Left renal cortex interstitium (tissue), 4 donors: ENCODE data around the gene SLC38A10. TPM values are rescaled to one million over a fixed set of nuclear protein-coding genes. Genes with fewer than 3 reads are reported as not detected.

Experiments used
- DNase-seq, 4 donors: peaks; one replicate each; pipeline ENCODE4 v3.0.0-alpha.2; 2013; ENCODE audit warnings: low read depth in 4 of 4, low spot score in 2 of 4, missing footprints in 1 of 4
- polyA plus RNA-seq, 4 donors: library from polyadenylated mRNA; unstranded; fragments of 120-200 nt; gene quantifications; one replicate each; pipeline ENCODE4 v1.2.1, GENCODE V29; 2013; ENCODE audit not compliant: insufficient read length in 4 of 4

Gene SLC38A10
- polyA plus RNA-seq: 10 to 100 TPM; 49.5 to 83.9 (median 69.1) TPM

DNA sequence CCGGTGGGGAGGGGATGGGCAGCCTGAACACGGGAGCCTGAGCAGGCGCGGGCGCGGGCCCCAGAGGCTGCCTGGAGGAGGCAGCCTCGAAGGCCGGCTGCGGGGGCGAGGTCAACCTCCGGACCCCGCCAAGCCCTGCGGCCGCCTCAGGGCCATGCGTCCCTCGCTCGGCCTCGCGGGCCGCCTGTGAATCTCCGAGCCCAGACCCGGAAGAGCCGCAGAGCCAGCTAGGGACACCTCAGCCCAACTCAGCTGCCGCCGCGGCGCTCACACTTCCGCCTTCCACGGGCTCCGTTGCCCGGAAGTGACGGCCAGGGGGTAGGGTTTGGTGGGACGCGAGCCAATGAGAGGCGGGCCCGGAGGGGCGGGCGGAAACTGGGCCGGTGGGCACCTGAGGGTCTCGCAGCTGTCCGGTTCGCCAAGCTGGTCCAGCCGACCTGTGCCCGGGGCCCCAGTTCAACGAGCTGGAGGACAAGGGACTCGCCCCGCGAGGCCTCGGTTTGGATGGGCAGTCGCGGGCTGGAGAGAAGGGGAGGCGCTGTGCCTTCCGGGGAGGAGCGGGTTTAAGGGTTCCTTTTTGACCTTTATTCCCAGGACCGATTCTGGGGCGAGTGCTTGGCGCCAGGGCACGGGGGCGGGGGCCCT is at the start of gene SLC38A10:
SLC38A10 (minus strand) TSS at position 277 of the 645 bp plus-strand sequence. CDS start 386 bp downstream, outside the sequence.
- DNase-seq: peak in 2 of 4 donors; percentile 82 to 84

DNA sequence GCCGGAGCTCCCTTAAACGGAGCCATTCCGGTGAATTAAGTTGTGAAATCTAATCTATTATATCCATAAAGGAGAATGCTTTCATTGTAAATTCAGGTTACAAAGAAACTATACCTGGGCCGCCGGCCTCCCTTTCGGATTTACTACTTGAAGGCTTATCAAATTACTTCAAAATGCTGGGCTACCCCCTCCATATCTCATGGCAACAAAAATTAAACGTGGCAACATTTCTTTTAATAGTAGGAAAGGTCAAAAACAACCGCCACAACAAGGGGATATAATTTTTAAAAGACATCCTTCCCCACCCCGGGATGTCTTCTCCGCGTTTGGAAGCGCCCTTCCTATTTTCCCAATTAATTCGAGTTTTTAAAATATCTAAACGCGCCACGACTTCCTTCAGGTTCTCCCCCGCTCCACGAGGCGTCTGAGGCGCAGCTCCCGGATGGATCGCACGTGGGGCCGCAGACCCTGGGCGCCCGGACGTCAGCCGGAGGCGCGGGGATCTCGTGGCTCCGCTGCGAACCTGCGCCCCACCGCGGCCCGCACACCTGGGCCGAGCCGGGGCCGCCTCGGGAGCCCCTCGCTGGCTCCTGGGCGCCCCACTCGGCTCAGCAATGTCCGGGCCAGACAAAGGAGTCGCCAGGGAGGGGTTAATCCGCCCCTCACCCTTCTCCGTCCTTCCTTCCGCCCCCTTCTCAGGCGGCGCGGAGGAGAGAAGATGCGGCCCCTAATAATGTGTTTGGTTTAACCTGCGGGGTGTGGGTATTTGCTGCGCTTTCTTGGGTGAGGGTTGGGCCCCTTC is 47.4 kb upstream of the SLC38A10 start:
- no peak for DNase-seq

DNA sequence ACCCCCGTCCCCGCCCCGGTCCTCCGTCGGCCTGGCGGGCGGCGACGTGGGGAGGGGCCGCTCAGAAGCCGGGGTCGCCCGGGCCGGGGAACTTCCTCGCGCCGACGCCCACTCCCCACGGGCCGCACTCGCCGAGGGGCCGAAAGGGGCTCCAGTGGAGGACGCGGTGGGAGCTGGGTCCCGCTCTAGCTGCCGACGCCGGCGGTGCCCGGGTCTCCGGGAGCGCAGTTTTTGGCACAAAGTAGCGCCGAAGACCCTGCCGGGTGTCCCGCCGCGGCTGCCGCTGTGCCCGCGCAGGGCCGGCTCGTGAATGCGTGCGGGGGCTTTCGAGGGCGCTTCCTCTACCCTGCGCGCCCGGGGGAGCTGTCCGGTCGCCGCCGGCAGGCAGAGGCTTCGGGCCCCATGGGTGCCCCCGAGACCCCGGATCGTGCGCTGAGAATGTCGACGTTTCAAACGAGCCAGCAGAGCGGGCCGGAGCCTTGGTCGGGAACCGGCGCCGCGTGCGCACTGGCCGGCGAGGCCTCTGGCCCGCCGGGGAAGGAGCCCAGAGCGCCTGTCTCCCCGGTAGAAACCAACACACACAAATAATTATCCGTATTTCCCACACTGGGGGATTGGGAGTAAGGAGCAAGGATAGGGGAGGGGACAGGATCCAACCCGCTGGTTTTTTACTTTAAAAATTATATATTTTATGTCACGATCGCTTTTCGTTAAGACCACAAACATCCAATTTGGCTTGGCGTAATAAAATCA is 46.6 kb upstream of the SLC38A10 start:
- no peak for DNase-seq

DNA sequence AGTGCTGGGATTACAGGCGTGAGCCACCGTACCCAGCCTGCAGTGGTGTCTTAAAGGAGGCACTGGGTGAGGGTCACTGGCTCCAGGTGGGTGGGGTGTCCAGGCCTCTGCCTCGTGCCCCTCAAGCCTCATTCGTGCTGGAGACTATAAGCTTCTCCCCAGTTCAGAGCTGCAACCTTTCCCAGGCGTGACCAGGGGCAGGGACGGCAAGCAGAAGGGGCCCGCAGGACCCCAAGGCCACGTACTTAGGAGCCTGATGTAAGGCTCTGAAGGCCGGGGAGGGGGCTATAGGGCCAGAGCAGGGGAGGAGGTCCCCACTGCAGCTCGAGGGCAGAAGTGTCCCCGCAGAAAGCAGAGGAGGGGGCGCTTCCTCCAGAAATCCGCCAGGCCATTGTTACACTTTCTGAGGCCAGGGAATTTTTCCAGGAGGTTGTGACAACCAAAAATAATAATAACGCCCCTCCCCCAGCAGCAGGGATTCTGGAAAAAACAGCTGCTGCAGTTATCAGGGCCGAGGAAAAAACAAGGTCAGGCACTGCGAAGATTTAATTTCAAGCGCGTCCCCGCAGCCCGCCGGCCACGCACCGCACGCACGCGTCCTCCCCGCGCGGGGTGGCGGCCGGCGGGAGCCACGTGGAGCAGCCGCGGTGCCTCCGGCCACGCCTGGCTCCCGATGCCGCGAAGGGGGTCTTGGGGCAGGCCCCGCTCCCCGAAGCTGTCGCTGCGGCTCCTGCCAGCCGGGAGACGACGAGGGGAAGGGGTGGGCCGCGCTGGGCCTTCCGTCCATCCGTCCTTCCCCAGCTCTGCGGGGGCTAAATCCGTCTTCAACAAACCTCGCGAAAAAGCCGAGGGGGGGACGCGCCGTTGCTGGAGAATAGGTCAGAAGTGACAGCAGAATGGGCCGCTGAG is 45.8 kb upstream of the SLC38A10 start:
- no peak for DNase-seq

DNA sequence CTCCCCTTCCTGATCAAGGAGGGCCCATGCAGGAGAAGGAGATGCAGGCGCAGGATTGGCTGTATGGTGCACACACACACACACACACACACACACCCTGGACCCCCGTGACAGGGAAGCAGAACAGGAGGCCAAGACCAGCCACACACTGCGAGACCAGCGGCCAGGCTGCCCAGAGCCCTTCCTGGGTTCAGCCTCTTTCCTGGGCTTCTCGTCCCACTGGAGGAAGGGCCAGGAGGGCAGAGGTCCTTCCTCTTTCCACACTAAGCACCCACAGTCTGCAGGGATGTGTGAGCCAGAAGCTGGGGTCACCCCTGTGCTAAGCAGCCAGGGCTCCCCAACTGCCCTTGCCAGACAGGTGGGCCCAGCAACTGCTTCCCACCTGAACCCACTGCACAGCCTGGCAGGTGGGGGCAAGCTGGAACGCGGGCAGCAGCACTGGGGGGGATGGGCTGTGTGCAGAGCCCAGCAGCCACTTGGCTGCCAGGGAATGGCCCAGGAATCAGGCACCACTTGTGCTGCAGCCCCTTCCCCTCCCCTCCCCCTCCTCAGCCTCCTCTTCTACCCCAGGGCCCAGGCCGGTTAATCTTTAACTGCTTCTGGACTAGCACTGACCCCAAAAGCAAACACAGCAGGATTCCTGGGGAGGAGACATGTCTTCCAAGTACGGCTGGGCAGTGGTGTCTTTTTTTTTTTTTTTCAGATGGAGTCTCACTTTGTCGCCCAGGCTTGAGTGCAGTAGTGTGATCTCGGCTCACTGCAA is 44.6 kb upstream of the SLC38A10 start:
- peak in 1 of 4 donors; percentile 83 for DNase-seq

DNA sequence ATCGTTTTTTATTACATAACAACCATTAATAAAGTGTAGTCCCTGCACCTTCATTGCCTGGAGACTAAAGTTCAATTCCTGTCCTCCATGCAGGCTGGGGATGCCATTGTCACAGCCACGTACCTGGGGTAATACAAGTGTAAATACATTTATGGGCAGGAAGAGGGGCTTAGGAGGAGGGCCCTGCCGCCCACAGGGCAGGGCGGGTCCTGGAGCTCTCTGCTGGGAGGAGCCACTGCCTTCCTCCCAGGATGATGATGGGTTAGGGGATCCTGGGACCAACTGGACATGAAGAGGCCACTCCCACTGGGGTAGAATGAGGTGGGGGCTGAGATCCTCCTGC is 44.1 kb upstream of the SLC38A10 start:
- no peak for DNase-seq

DNA sequence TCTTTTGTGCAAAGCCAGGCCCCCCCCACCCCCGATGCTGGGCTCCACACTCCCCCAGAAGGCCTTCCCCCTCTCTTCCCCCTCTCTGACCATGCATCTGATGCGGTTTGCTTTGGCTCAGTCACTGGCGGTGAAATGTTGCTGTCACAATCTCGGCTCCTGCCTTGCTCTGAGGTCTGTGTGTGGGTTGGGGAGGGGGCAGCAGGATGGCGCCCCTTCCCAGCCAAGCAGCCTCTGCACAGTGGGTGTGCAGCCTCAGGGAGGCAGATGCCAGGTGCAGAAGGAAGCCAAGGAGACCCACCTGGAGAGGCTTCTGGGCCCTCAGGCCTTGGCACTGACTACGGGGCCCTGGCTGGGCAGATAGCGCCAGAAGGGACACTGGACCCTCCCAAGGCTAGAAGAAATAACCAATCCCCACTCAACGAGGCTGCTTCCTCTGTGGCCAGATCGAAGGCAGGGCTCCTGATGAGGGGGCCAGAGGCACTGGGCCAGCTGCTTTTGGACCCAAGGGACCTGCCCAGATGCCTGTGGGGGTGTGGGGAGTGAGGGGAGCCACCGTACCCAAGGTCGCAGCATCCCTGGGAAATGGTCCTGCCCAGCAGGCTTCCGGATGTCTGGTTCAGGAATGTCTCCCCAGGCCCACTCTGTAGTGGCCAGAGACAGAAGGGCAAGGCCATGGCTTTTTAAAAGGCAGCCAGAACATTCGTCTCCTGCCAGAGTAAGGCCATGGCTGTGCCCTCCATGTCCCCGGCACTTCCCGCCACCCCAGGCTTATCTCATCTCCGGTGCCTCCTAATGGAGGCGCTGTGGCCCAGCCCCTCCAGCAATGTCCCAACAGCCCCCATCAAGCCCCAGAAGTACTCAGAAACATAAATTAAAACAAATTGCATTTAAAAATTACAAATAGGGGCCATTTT is 43.4 kb upstream of the SLC38A10 start:
- no peak for DNase-seq

DNA sequence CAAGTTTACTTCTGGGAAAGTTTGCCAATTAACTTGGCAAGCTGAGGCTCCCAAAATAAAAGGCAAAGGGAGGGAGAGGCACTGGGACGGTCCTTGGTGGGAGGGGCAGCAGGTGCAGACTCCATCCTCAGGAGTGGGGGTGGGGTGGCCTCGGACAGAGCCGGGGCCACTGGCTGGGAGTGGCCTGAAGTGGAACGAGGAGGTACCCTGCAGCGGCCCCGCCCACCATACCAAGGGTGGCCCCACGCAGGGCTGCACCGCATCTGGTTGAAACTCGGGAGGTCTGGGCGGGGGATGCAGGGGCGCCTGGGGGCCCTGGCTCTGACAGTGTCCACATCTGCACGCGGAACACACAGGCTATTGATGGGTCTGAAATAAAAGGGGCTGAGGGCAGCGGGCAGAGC is 42.4 kb upstream of the SLC38A10 start:
- no peak for DNase-seq

DNA sequence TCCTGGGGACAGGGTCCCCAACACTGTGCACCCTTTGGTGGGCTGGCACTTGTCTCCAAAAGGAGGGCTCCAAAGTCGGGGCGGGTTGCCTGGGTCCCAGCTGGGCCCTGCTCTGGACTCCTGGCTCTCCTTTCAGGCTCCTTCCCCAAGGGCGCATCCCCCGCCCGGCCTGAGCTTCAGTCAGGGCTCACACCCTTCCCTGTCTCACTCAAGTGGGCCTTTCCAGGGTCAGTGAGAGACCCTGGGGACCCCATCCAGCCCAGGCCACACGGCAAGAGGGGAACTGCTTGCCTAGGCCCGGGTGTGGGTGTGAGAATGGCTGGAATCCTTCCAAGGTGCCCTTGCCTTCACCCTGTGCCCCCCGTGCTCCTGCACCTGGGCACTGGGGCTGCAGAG is 41.8 kb upstream of the SLC38A10 start:
- no peak for DNase-seq

DNA sequence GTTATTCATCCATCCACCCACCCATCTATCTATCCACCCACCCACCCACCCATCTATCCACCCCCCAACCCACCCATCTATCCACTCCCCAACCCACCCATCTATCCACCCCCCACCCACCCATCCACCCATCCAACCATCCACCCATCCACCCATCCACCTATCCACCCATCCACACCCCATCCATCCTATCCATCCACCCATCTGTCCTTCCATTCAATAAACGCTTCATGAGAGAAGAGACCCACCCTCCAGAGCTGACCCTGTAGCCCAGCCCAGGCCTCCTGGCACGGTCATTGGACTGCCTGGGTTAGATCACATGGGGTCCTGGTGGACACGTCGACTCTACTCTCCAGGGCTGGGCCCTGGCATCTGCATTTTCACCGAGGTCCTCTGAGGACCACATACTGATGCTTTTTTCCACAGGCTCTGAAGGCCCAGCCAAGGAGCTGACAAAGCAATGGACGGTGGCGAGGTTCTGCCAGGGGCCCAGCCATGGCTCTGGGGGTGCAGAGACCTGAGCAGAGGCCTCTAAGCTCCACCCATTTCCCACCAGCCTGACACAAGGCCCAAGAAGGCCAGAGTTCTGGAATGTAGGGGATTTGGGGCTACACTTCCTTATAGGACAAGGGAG is 41.3 kb upstream of the SLC38A10 start:
- DNase-seq: no peak

DNA sequence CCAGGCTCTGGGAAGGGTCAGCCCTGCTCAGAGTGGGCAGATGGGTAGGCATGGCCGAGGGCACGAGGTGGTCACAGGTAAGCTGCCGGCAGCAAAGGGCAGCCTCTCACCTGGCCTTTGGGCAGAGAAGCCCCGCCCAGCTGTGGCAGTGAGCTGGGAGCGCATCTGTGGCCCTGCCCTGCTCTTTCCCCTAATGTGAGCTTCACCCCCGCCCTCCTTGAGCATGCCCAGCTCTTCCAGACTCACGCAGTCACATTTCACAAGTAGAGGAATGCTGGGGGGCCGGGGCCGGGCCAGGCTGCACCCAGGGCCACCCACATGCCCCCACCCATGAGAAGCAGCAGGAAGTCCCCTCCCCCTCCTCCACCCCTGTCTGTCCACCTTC is 40.7 kb upstream of the SLC38A10 start:
- no peak for DNase-seq

DNA sequence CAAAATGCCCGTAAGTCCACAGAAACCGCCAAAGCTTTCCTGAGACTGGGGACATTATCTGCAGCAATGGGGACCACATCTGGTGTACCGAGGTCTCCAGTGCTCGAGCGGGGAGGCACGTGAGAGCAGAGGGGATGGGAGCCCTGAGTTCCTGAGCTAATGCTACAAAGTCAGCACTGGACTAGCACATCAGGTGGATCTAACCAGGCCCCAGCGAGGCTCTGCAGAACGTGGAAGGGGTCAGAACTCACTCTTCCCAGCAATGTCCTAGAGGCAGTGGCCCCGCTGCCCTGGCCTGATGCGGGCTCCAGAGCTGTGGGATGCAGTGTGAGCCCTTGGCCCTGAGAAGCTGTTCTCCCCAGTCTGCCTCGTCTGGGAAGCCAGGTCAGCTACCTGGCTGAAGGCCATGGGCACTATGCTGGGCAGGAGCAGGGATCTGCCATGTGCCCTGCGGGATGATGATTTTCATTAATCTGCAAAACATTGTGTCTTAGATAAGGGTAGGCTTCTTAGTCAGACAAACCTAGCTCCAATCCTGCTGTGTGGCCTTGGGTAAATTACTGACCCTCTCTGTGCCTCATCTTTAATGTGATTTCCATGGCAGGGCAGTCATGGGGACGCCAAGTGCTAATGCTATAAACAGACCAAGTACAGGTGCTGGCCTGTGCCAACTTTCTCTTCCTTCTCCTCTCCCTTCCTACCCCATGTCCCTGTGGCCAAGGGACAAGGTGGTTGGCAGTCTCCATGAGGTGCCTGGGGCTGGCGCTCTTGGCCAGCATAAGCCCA is 40.1 kb upstream of the SLC38A10 start:
- DNase-seq: no peak

DNA sequence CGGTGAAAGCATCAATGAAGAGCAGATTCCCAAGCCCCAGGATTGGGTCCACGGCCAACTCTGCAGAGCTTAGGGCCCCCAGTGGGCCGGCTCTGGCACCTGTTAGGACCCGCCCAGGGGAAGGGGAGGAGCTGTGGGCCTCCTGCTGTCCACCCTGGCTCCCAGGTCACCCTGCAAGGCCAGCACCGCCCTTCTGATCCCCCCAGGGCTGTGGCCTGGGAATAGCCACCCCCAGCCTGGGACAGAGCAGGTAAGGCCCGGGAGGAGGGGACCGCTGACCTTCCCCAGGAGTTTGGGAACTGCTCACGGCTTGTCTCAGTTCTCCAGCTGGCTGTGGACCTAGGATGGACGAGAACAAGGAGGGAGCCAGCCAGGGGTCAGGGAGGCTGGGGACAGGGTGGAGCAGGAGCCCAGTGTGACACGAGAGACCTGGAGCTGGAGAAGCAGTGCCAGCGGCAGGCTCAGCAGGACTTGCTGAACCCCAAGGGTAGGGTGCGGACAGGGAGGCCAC is 39.3 kb upstream of the SLC38A10 start:
- DNase-seq: no peak

DNA sequence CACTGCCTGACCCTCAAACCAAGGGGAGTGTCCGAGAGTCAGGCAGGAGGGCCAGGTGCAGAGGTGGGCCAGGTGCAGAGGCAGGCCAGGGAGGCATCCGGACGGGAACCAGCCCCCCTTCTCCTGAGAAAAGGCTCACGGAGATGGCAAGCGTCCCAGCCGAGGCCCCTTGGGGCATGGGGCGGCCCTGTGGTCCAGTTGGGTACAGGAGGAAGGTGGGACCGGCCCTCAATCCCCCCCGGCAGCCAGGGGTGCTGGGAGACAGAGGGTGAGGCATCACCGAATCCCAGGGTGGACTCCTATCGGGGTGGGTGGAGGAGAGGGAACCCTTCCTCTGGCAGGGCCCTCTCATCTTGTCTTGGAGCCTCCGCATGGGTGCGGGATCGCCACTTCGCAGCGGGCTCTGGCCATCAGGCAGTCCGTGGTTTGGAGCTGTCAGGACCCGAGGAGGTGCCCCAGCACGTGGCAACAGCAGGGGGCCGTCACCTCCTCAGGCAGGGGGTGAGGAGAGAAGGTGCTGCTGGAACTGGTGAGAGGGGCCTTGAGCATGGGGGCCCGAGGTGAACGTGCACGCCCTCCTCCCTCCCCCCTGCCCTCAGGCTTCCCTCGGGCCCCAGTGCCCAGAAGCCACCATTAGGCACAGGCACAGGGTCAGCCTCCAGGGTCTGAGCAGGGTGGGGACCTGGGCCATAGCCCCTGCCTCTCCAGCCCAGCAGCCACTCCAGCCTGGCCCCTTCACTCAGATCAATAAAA is 38.7 kb upstream of the SLC38A10 start:
- DNase-seq: no peak

DNA sequence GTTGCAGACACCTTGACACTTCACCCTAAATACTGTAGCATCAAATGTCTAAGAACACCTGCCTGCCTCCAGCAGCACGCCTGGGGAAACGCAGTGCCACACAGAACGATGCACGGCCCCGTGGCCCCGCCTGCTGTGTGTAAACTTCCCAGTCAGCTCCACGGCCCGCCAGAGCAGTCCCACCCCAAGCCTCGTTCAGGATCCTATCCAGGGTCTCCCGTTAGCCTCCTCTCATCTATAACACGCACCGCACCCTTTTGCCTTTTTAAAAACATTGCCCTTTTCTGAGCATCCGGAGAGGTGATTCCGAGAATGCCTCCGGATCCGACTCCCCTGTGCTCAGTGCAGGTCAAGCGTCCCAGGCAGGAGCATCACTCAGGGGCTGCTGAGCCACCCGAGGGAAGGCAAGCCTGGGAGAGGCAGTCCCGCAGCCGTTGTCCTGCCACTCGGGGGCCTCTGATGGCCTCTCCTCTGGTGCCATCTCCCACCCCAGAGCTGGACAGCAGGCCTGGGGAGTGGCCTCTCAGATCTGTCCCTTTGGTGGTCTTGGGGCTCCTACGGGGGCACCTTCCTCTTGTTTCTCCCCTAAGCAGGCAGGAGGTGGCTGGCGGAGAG is 37.9 kb upstream of the SLC38A10 start:
- no peak for DNase-seq
